Measurements from ENCODE around the gene C1QA. TPM values are rescaled to one million over a fixed set of nuclear protein-coding genes. Genes with fewer than 3 reads are reported as not detected.

The C1QA gene
- total RNA-seq, 1 experiment from 2014 or later, result 0.50 TPM

DNA sequence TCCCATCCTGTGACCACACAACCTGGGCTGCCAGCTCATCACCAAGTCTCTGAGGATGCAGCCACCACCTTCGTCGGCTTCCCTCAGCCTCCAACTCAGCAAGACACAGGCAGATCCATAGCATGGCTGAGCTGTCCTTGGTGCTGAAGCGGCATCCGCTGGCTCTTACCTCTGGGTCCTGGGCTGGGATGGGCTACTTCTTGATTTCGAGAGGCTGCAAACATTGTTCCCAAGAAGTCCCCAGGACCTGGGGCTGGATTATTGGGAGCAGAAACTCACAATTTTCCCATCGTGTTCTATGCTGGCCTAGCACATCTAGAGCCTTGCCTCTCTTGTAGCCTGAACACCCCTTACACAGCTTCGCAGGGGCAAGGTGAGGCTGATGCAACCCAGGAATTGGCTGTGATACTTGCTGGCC is 24.9 kb upstream of the C1QA start (continued):
- TF ChIP-seq, protein P1, sequence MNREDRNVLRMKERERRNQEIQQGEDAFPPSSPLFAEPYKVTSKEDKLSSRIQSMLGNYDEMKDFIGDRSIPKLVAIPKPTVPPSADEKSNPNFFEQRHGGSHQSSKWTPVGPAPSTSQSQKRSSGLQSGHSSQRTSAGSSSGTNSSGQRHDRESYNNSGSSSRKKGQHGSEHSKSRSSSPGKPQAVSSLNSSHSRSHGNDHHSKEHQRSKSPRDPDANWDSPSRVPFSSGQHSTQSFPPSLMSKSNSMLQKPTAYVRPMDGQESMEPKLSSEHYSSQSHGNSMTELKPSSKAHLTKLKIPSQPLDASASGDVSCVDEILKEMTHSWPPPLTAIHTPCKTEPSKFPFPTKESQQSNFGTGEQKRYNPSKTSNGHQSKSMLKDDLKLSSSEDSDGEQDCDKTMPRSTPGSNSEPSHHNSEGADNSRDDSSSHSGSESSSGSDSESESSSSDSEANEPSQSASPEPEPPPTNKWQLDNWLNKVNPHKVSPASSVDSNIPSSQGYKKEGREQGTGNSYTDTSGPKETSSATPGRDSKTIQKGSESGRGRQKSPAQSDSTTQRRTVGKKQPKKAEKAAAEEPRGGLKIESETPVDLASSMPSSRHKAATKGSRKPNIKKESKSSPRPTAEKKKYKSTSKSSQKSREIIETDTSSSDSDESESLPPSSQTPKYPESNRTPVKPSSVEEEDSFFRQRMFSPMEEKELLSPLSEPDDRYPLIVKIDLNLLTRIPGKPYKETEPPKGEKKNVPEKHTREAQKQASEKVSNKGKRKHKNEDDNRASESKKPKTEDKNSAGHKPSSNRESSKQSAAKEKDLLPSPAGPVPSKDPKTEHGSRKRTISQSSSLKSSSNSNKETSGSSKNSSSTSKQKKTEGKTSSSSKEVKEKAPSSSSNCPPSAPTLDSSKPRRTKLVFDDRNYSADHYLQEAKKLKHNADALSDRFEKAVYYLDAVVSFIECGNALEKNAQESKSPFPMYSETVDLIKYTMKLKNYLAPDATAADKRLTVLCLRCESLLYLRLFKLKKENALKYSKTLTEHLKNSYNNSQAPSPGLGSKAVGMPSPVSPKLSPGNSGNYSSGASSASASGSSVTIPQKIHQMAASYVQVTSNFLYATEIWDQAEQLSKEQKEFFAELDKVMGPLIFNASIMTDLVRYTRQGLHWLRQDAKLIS (CRISPR knock-in tag; IDR thresholded peaks at IDR 0.05; ENCODE audit: borderline replicate concordance), result 0 out of 2 replicates have a peak, but pooled peaks have one; percentile 81
- peak; percentile 56; the same call in 1 of the 2 replicates for TF ChIP-seq NR2C2 (CRISPR knock-in tag; IDR thresholded peaks at IDR 0.05)
- TF ChIP-seq RORB (CRISPR knock-in tag; IDR thresholded peaks at IDR 0.05), result no peak
- TF ChIP-seq, protein P2, sequence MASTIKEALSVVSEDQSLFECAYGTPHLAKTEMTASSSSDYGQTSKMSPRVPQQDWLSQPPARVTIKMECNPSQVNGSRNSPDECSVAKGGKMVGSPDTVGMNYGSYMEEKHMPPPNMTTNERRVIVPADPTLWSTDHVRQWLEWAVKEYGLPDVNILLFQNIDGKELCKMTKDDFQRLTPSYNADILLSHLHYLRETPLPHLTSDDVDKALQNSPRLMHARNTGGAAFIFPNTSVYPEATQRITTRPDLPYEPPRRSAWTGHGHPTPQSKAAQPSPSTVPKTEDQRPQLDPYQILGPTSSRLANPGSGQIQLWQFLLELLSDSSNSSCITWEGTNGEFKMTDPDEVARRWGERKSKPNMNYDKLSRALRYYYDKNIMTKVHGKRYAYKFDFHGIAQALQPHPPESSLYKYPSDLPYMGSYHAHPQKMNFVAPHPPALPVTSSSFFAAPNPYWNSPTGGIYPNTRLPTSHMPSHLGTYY (CRISPR knock-in tag; IDR thresholded peaks at IDR 0.05), result no peak; the same call in 1 of the 2 replicates
- no peak for TF ChIP-seq FOXJ3 (CRISPR knock-in tag; IDR thresholded peaks at IDR 0.05; ENCODE audit: borderline replicate concordance)
- TF ChIP-seq, protein P3, sequence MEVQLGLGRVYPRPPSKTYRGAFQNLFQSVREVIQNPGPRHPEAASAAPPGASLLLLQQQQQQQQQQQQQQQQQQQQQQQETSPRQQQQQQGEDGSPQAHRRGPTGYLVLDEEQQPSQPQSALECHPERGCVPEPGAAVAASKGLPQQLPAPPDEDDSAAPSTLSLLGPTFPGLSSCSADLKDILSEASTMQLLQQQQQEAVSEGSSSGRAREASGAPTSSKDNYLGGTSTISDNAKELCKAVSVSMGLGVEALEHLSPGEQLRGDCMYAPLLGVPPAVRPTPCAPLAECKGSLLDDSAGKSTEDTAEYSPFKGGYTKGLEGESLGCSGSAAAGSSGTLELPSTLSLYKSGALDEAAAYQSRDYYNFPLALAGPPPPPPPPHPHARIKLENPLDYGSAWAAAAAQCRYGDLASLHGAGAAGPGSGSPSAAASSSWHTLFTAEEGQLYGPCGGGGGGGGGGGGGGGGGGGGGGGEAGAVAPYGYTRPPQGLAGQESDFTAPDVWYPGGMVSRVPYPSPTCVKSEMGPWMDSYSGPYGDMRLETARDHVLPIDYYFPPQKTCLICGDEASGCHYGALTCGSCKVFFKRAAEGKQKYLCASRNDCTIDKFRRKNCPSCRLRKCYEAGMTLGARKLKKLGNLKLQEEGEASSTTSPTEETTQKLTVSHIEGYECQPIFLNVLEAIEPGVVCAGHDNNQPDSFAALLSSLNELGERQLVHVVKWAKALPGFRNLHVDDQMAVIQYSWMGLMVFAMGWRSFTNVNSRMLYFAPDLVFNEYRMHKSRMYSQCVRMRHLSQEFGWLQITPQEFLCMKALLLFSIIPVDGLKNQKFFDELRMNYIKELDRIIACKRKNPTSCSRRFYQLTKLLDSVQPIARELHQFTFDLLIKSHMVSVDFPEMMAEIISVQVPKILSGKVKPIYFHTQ (CRISPR knock-in tag; IDR thresholded peaks at IDR 0.05), result no peak
- TF ChIP-seq, protein P4, sequence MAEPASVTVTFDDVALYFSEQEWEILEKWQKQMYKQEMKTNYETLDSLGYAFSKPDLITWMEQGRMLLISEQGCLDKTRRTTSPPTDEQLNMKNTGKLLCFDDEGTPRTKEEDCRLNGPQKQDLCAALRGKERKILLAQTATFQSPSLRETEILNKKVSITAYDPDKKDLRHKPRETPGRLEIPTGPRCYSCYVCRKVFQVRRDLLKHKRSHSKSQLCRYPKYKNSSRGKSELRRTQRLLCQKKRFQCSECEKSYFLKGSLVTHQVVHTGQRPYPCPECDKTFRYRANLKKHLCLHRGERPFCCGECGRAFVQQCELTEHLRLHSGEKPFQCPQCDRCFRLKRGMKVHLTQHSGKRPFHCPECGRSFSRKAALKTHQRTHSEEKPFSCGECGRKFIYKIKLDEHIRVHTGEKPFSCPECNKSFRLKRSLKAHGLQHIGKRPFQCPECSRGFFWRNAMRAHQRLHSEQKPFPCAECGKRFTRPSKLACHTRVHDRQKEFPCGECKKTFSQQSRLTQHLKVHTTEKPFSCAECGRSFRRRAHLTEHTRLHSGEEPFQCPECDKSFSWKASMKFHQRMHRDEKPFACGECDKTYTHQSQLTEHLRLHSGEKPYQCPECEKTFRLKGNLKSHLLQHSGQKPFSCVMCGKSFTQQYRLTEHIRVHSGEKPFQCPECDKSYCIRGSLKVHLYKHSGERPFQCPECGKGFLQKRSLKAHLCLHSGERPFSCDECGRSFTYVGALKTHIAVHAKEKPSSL (CRISPR knock-in tag; conservative IDR thresholded peaks at IDR 0.05), result no peak
- TF ChIP-seq, protein P5, sequence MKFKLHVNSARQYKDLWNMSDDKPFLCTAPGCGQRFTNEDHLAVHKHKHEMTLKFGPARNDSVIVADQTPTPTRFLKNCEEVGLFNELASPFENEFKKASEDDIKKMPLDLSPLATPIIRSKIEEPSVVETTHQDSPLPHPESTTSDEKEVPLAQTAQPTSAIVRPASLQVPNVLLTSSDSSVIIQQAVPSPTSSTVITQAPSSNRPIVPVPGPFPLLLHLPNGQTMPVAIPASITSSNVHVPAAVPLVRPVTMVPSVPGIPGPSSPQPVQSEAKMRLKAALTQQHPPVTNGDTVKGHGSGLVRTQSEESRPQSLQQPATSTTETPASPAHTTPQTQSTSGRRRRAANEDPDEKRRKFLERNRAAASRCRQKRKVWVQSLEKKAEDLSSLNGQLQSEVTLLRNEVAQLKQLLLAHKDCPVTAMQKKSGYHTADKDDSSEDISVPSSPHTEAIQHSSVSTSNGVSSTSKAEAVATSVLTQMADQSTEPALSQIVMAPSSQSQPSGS (CRISPR knock-in tag; IDR thresholded peaks at IDR 0.05; ENCODE audit: borderline replicate concordance, low read depth), result no peak
- TF ChIP-seq ZNF121 (CRISPR knock-in tag; IDR thresholded peaks at IDR 0.05), result no peak
- peak; percentile 82; the same call in 1 of the 2 replicates for TF ChIP-seq CREM (CRISPR knock-in tag; IDR thresholded peaks at IDR 0.05)
- peak; percentile 63; the same call in 1 of the 2 replicates for TF ChIP-seq SP1 (CRISPR knock-in tag; conservative IDR thresholded peaks at IDR 0.05)
- TF ChIP-seq RELA (CRISPR knock-in tag; IDR thresholded peaks at IDR 0.05; ENCODE audit: borderline replicate concordance), result 0 out of 2 replicates have a peak, but pooled peaks have one; percentile 62
- TF ChIP-seq MXD4 (CRISPR knock-in tag; IDR thresholded peaks at IDR 0.05; ENCODE audit: borderline replicate concordance), result no peak
- TF ChIP-seq, protein P6, sequence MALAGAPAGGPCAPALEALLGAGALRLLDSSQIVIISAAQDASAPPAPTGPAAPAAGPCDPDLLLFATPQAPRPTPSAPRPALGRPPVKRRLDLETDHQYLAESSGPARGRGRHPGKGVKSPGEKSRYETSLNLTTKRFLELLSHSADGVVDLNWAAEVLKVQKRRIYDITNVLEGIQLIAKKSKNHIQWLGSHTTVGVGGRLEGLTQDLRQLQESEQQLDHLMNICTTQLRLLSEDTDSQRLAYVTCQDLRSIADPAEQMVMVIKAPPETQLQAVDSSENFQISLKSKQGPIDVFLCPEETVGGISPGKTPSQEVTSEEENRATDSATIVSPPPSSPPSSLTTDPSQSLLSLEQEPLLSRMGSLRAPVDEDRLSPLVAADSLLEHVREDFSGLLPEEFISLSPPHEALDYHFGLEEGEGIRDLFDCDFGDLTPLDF (CRISPR knock-in tag; IDR thresholded peaks at IDR 0.05), result peak; percentile 88; the same call in 1 of the 2 replicates
- TF ChIP-seq ZNF416 (CRISPR knock-in tag; IDR thresholded peaks at IDR 0.05), result no peak
- TF ChIP-seq, protein P7, sequence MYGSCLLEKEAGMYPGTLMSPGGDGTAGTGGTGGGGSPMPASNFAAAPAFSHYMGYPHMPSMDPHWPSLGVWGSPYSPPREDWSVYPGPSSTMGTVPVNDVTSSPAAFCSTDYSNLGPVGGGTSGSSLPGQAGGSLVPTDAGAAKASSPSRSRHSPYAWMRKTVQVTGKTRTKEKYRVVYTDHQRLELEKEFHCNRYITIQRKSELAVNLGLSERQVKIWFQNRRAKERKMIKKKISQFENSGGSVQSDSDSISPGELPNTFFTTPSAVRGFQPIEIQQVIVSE (CRISPR knock-in tag; IDR thresholded peaks at IDR 0.05; ENCODE audit: borderline replicate concordance), result no peak
- TF ChIP-seq, protein P8, sequence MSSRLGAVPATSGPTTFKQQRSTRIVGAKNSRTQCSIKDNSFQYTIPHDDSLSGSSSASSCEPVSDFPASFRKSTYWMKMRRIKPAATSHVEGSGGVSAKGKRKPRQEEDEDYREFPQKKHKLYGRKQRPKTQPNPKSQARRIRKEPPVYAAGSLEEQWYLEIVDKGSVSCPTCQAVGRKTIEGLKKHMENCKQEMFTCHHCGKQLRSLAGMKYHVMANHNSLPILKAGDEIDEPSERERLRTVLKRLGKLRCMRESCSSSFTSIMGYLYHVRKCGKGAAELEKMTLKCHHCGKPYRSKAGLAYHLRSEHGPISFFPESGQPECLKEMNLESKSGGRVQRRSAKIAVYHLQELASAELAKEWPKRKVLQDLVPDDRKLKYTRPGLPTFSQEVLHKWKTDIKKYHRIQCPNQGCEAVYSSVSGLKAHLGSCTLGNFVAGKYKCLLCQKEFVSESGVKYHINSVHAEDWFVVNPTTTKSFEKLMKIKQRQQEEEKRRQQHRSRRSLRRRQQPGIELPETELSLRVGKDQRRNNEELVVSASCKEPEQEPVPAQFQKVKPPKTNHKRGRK (CRISPR knock-in tag; IDR thresholded peaks at IDR 0.05; ENCODE audit: borderline replicate concordance), result no peak
- peak; percentile 50; the same call in 1 of the 2 replicates for TF ChIP-seq TCF7 (CRISPR knock-in tag; IDR thresholded peaks at IDR 0.05; ENCODE audit: low read depth)
- no peak for TF ChIP-seq ZNF263 (CRISPR knock-in tag; IDR thresholded peaks at IDR 0.05; ENCODE audit: low read depth)
- peak; percentile 76 for TF ChIP-seq MYBL2 (CRISPR knock-in tag; IDR thresholded peaks at IDR 0.05)
- TF ChIP-seq, protein P9, sequence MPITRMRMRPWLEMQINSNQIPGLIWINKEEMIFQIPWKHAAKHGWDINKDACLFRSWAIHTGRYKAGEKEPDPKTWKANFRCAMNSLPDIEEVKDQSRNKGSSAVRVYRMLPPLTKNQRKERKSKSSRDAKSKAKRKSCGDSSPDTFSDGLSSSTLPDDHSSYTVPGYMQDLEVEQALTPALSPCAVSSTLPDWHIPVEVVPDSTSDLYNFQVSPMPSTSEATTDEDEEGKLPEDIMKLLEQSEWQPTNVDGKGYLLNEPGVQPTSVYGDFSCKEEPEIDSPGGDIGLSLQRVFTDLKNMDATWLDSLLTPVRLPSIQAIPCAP (CRISPR knock-in tag; IDR thresholded peaks at IDR 0.05), result peak; percentile 47; the same call in 1 of the 2 replicates

All from WTC11 (cell line).